GM08714 (cell line): ENCODE measurements around the gene CTNND2.

Source experiments
- H3K4me3 ChIP-seq: fragments of 200-500 bp; sonication (Bioruptor generic); 2 replicates; pipeline ENCODE4 v1.5.1; 2014; ENCODE audit warnings: mild to moderate bottlenecking, low read length, inconsistent platforms
- ZNF274 ChIP-seq: IDR thresholded peaks from 2 replicates; pipeline ENCODE4 v1.6.1; 2012; ENCODE audit warnings: mild to moderate bottlenecking, low read depth, low read length

Gene CTNND2

GRCh38 chr5:11760934-11761603, 143.2 kb downstream of the CTNND2 start:
- no peak for TF ChIP-seq ZNF274

GRCh38 chr5:11758321-11758720, 145.9 kb downstream of the CTNND2 start:
- TF ChIP-seq ZNF274: no peak

More at GRCh38 chr5:11760934-11761603, 143.2 kb downstream of the CTNND2 start:
- H3K4me3 ChIP-seq: no peak overlapping the region

GRCh38 chr5:11757661-11758060, 146.6 kb downstream of the CTNND2 start:
- H3K4me3 ChIP-seq: no peak overlapping the region
- no peak for TF ChIP-seq ZNF274

More at GRCh38 chr5:11758321-11758720, 145.9 kb downstream of the CTNND2 start:
- no peak overlapping the region for H3K4me3 ChIP-seq

- no peak overlapping the region for H3K4me3 ChIP-seq
- no peak for TF ChIP-seq ZNF274
These were observed 167.2 kb downstream of the CTNND2 start for GRCh38 chr5:11737010-11737409.

GRCh38 chr5:11734369-11734768, 169.9 kb downstream of the CTNND2 start:
- no peak overlapping the region for H3K4me3 ChIP-seq
- TF ChIP-seq ZNF274: no peak

- no peak for TF ChIP-seq ZNF274
- H3K4me3 ChIP-seq: no peak overlapping the region
These were observed 170.4 kb downstream of the CTNND2 start for GRCh38 chr5:11733840-11734192.

- no peak overlapping the region for H3K4me3 ChIP-seq
- TF ChIP-seq ZNF274: no peak
These were observed 170.9 kb downstream of the CTNND2 start for GRCh38 chr5:11733185-11733839.

GRCh38 chr5:11724940-11725339, 179.3 kb downstream of the CTNND2 start:
- no peak overlapping the region for H3K4me3 ChIP-seq
- no peak for TF ChIP-seq ZNF274

GRCh38 chr5:11719888-11720481, 184.3 kb downstream of the CTNND2 start:
- no peak overlapping the region for H3K4me3 ChIP-seq
- no peak for TF ChIP-seq ZNF274

- TF ChIP-seq ZNF274: no peak
- no peak overlapping the region for H3K4me3 ChIP-seq
These were observed 188.6 kb downstream of the CTNND2 start for GRCh38 chr5:11715461-11716196.

GRCh38 chr5:11711932-11712331, 192.3 kb downstream of the CTNND2 start:
- no peak overlapping the region for H3K4me3 ChIP-seq
- no peak for TF ChIP-seq ZNF274

- TF ChIP-seq ZNF274: no peak
- H3K4me3 ChIP-seq: no peak overlapping the region
These were observed 195.2 kb downstream of the CTNND2 start for GRCh38 chr5:11709021-11709420.

- H3K4me3 ChIP-seq: no peak overlapping the region
- TF ChIP-seq ZNF274: no peak
These were observed 199.3 kb downstream of the CTNND2 start for GRCh38 chr5:11704916-11705315.

- no peak overlapping the region for H3K4me3 ChIP-seq
- TF ChIP-seq ZNF274: no peak
These were observed 203.9 kb downstream of the CTNND2 start for GRCh38 chr5:11700391-11700790.

GRCh38 chr5:11692636-11693035, 211.6 kb downstream of the CTNND2 start:
- no peak for TF ChIP-seq ZNF274
- H3K4me3 ChIP-seq: no peak overlapping the region

GRCh38 chr5:11687498-11687897, 216.7 kb downstream of the CTNND2 start:
- no peak for TF ChIP-seq ZNF274

More at GRCh38 chr5:11687498-11687897, 216.7 kb downstream of the CTNND2 start:
- H3K4me3 ChIP-seq: no peak overlapping the region
